ENCODE results near the gene HCCS.

- no peak for TF ChIP-seq CTCF (IDR thresholded peaks at IDR 0.05)
- TF ChIP-seq EP300 (IDR thresholded peaks at IDR 0.05): no peak
These were observed 44.3 kb upstream of the HCCS start for GRCh38 chrX:11066812-11067211.

Measured in ovary (tissue), 3 donors.